ENCODE results near the gene ACVR1B.

DNA sequence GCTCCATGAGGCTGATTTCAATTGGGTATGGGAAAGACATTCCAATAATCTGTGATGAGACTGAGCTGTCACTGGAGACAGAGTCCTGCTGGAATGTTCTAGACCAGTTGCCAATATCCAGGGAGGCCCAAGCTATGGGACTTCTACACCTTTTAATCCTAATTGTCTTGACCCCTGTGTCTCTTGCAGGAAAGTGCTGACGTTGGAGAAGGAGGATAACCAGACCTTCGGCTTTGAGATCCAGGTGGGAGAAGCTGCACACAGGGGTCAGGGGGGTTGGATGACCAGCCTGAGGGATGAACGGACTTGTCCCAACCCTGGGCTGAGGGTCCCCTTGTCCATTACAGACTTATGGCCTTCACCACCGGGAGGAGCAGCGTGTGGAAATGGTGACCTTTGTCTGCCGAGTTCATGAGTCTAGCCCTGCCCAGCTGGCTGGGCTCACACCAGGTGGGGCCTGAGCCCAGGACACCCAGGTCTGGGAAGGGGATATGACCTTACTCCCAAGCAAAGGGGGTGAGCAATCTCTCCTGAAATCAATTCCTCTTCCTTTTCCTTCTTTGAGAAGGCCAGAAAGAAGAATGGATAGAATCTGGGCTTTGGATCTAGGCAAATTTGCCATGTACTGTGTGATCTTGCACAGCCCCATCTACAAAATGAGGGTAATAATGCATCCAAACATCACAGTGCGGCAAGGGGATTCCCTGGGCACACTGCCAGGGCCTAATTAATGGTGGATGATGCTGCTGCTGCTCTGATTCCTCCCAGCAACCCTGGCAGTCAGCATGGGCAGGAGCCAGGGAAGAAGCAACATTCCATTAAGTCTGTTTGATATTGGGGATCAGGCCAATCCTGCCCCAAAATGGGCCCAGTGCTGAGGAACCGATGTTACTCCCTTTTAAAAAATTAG lies 59.4 kb downstream of the ACVR1B start:
- no peak for TF ChIP-seq ATF3 (IDR thresholded peaks at IDR 0.05; ENCODE audit: insufficient read depth, low read depth, low read length)
- TF ChIP-seq POLR2A (IDR thresholded peaks at IDR 0.05; ENCODE audit: control extremely low read depth in 1 of 2, low read depth in 2 of 2, low read length in 2 of 2) = no peak
- TF ChIP-seq, protein P1, sequence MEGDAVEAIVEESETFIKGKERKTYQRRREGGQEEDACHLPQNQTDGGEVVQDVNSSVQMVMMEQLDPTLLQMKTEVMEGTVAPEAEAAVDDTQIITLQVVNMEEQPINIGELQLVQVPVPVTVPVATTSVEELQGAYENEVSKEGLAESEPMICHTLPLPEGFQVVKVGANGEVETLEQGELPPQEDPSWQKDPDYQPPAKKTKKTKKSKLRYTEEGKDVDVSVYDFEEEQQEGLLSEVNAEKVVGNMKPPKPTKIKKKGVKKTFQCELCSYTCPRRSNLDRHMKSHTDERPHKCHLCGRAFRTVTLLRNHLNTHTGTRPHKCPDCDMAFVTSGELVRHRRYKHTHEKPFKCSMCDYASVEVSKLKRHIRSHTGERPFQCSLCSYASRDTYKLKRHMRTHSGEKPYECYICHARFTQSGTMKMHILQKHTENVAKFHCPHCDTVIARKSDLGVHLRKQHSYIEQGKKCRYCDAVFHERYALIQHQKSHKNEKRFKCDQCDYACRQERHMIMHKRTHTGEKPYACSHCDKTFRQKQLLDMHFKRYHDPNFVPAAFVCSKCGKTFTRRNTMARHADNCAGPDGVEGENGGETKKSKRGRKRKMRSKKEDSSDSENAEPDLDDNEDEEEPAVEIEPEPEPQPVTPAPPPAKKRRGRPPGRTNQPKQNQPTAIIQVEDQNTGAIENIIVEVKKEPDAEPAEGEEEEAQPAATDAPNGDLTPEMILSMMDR (IDR thresholded peaks at IDR 0.05; ENCODE audit: control extremely low read depth in 1 of 3, insufficient read depth in 1 of 3, low read depth in 1 of 3, low read length in 3 of 3) = no peak
- no peak for TF ChIP-seq POLR2AphosphoS5 (IDR thresholded peaks at IDR 0.05; ENCODE audit: low read depth, low read length)
- no peak for TF ChIP-seq BACH1 (IDR thresholded peaks at IDR 0.05; ENCODE audit: low read length)
- TF ChIP-seq SIN3A (conservative IDR thresholded peaks at IDR 0.05 in 1 of 2, IDR thresholded peaks at IDR 0.05 in 1 of 2; ENCODE audit: low read depth in 1 of 2, low read length in 2 of 2) = no peak
- TF ChIP-seq TEAD4 (IDR thresholded peaks at IDR 0.05; ENCODE audit: low read depth, low read length) = no peak
- no peak for TF ChIP-seq RBBP5 (IDR thresholded peaks at IDR 0.05; ENCODE audit: borderline replicate concordance, low read depth, low read length)
- no peak for TF ChIP-seq EZH2 (IDR thresholded peaks at IDR 0.05; ENCODE audit: low read depth, low read length, severe bottlenecking)
- TF ChIP-seq SRF (IDR thresholded peaks at IDR 0.05; ENCODE audit: low read depth, low read length) = no peak
- no peak for TF ChIP-seq TCF12 (IDR thresholded peaks at IDR 0.05; ENCODE audit: low read depth, low read length)
